ENCODE measurements around the gene AP4M1. TPM values are rescaled to one million over a fixed set of nuclear protein-coding genes. Genes with fewer than 3 reads are reported as not detected.

The AP4M1 gene
- total and polyA plus RNA-seq, 9 of the 15 experiments (the other 6 are each of a cell fraction or from before 2014, with no cell fraction given), result 1.3 to 30.9 (median 14.1) TPM

DNA sequence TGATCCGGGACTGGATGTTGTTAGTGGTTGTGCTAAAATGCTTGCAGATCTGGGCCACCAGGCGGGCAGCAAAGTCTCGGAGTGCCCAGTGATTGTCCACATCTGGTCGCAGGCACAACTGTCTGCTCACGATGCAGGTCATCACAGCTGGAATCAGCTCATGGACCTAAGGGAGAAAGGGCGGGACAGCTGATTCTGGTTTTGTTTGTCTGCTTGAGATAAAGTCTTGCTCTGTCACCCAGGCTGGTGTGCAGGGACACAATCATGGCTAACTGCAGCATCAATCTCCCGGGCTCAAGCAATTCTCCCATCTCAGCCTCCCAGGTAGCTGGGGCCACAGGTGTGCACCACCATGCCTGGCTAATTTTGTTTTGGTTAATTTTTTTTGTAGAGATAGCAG lies 9.7 kb downstream of the AP4M1 start (continued):
- TF ChIP-seq, protein P1, sequence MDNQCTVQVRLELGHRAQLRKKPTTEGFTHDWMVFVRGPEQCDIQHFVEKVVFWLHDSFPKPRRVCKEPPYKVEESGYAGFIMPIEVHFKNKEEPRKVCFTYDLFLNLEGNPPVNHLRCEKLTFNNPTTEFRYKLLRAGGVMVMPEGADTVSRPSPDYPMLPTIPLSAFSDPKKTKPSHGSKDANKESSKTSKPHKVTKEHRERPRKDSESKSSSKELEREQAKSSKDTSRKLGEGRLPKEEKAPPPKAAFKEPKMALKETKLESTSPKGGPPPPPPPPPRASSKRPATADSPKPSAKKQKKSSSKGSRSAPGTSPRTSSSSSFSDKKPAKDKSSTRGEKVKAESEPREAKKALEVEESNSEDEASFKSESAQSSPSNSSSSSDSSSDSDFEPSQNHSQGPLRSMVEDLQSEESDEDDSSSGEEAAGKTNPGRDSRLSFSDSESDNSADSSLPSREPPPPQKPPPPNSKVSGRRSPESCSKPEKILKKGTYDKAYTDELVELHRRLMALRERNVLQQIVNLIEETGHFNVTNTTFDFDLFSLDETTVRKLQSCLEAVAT (IDR thresholded peaks at IDR 0.05), result no peak
- TF ChIP-seq ZSCAN32 (CRISPR knock-in tag; IDR thresholded peaks at IDR 0.05) (no peak), ZNF644 (tag; IDR thresholded peaks at IDR 0.05; ENCODE audit: low read depth) (no peak), SAFB (IDR thresholded peaks at IDR 0.05; ENCODE audit: borderline replicate concordance, low read depth, low read length) (no peak), RBM39 (optimal IDR thresholded peaks at IDR 0.05; ENCODE audit: low read depth, low read length) (no peak), ZNF707 (CRISPR knock-in tag; conservative IDR thresholded peaks at IDR 0.05) (no peak), TEAD4 (IDR thresholded peaks at IDR 0.05; ENCODE audit: low read length) (no peak), TEAD4 (CRISPR knock-in tag; IDR thresholded peaks at IDR 0.05; ENCODE audit: borderline replicate concordance) (no peak), MYC (IDR thresholded peaks at IDR 0.05; ENCODE audit: low read depth, low read length) (no peak), MYC (CRISPR knock-in tag; IDR thresholded peaks at IDR 0.05; ENCODE audit: borderline replicate concordance, low read depth) (no peak), DACH1 (IDR thresholded peaks at IDR 0.05; ENCODE audit: partially characterized antibody) (peak; percentile 17), SOX6 (IDR thresholded peaks at IDR 0.05) (0 out of 2 replicates have a peak, but pooled peaks have one; percentile 14), CTBP1 (IDR thresholded peaks at IDR 0.05; ENCODE audit: borderline replicate concordance) (no peak), POLR2G (IDR thresholded peaks at IDR 0.05; ENCODE audit: low read depth, low read length) (no peak), PPARD (CRISPR knock-in tag; IDR thresholded peaks at IDR 0.05) (no peak), HNRNPH1 (optimal IDR thresholded peaks at IDR 0.05; ENCODE audit: low read depth, low read length) (no peak), BDP1 (IDR thresholded peaks at IDR 0.05; ENCODE audit: insufficient read depth, insufficient read length) (no peak), PHTF2 (CRISPR knock-in tag; IDR thresholded peaks at IDR 0.05) (no peak)
- TF ChIP-seq, protein P2, sequence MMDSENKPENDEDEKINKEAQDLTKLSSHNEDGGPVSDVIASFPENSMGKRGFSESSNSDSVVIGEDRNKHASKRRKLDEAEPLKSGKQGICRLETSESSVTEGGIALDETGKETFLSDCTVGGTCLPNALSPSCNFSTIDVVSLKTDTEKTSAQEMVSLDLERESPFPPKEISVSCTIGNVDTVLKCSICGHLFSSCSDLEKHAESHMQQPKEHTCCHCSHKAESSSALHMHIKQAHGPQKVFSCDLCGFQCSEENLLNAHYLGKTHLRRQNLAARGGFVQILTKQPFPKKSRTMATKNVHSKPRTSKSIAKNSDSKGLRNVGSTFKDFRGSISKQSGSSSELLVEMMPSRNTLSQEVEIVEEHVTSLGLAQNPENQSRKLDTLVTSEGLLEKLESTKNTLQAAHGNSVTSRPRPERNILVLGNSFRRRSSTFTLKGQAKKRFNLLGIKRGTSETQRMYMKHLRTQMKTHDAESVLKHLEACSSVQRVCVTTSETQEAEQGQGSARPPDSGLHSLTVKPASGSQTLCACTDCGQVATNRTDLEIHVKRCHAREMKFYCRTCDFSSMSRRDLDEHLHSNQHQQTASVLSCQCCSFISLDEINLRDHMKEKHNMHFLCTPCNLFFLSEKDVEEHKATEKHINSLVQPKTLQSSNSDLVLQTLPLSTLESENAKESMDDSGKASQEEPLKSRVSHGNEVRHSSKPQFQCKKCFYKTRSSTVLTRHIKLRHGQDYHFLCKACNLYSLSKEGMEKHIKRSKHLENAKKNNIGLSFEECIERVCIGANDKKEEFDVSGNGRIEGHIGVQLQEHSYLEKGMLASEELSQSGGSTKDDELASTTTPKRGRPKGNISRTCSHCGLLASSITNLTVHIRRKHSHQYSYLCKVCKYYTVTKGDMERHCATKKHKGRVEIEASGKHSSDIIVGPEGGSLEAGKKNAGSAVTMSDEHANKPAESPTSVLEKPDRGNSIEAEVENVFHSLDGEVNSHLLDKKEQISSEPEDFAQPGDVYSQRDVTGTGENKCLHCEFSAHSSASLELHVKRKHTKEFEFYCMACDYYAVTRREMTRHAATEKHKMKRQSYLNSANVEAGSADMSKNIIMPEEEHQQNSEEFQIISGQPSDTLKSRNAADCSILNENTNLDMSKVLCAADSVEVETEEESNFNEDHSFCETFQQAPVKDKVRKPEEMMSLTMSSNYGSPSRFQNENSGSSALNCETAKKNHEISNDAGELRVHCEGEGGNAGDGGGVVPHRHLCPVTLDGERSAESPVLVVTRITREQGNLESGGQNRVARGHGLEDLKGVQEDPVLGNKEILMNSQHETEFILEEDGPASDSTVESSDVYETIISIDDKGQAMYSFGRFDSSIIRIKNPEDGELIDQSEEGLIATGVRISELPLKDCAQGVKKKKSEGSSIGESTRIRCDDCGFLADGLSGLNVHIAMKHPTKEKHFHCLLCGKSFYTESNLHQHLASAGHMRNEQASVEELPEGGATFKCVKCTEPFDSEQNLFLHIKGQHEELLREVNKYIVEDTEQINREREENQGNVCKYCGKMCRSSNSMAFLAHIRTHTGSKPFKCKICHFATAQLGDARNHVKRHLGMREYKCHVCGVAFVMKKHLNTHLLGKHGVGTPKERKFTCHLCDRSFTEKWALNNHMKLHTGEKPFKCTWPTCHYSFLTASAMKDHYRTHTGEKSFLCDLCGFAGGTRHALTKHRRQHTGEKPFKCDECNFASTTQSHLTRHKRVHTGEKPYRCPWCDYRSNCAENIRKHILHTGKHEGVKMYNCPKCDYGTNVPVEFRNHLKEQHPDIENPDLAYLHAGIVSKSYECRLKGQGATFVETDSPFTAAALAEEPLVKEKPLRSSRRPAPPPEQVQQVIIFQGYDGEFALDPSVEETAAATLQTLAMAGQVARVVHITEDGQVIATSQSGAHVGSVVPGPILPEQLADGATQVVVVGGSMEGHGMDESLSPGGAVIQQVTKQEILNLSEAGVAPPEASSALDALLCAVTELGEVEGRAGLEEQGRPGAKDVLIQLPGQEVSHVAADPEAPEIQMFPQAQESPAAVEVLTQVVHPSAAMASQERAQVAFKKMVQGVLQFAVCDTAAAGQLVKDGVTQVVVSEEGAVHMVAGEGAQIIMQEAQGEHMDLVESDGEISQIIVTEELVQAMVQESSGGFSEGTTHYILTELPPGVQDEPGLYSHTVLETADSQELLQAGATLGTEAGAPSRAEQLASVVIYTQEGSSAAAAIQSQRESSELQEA (IDR thresholded peaks at IDR 0.05; ENCODE audit: low read depth), result no peak
- TF ChIP-seq, protein P3, sequence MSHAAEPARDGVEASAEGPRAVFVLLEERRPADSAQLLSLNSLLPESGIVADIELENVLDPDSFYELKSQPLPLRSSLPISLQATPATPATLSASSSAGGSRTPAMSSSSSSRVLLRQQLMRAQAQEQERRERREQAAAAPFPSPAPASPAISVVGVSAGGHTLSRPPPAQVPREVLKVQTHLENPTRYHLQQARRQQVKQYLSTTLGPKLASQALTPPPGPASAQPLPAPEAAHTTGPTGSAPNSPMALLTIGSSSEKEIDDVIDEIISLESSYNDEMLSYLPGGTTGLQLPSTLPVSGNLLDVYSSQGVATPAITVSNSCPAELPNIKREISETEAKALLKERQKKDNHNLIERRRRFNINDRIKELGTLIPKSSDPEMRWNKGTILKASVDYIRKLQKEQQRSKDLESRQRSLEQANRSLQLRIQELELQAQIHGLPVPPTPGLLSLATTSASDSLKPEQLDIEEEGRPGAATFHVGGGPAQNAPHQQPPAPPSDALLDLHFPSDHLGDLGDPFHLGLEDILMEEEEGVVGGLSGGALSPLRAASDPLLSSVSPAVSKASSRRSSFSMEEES (CRISPR knock-in tag; IDR thresholded peaks at IDR 0.05), result no peak

All from K562 (cell line).